Ascending aorta (tissue), 2 donors: ENCODE measurements around the gene FSTL5. TPM values are rescaled to one million over a fixed set of nuclear protein-coding genes. Genes with fewer than 3 reads are reported as not detected.

ENCODE experiments used
- DNase-seq, 2 donors: peaks; one replicate each; pipeline ENCODE4 v3.0.0-alpha.2; 2019; ENCODE audit warnings: low spot score in 2 of 2
- H3K27ac ChIP-seq, 2 donors: fragments of 200-600 bp; sonication (generic); one replicate each; pipeline ENCODE4 v1.5.1; 2016 to 2017; ENCODE audit warnings: mild to moderate bottlenecking in 1 of 2
- H3K27me3 ChIP-seq: fragments of 200-600 bp; sonication (generic); one replicate; pipeline ENCODE4 v1.5.1; 2017
- H3K36me3 ChIP-seq, 2 donors: fragments of 200-600 bp; sonication (generic); one replicate each; pipeline ENCODE4 v1.5.1; 2016
- H3K4me1 ChIP-seq, 2 donors: fragments of 200-600 bp; sonication (generic); one replicate each; pipeline ENCODE4 v1.5.1; 2016 to 2017; ENCODE audit warnings: mild to moderate bottlenecking in 1 of 2
- H3K4me3 ChIP-seq, 2 donors: fragments of 200-600 bp; sonication (generic); one replicate each; pipeline ENCODE4 v1.5.1; 2016 to 2017; ENCODE audit warnings: mild to moderate bottlenecking in 1 of 2
- H3K9me3 ChIP-seq, 2 donors: fragments of 200-600 bp; sonication (generic); one replicate each; pipeline ENCODE4 v1.5.1; 2016
- intact Hi-C: fragments of 100-400 bp; cut with DNase I; formaldehyde crosslinking; loops from one replicate; pipeline ENCODE4 v1.15.1; 2023
- total RNA-seq: library from RNA; depleted of rRNA; stranded (reverse); fragments of >200 nt; gene quantifications from one replicate; pipeline ENCODE4 v1.1.0, GENCODE V29; 2016
- TF ChIP-seq, protein P1 (sequence below), 3 experiments: fragments of 200-600 bp in 2 of 3; fragments of 450-650 bp in 1 of 3; sonication (generic) in 2 of 3; IDR thresholded peaks; one replicate each; pipeline ENCODE4 v1.5.1; 2016 to 2019; ENCODE audit warnings: antibody characterized with exemption in 3 of 3, mild to moderate bottlenecking in 1 of 3, moderate library complexity in 1 of 3

Gene FSTL5
- total RNA-seq, 1 donor from 2014 or later = not detected

DNA sequence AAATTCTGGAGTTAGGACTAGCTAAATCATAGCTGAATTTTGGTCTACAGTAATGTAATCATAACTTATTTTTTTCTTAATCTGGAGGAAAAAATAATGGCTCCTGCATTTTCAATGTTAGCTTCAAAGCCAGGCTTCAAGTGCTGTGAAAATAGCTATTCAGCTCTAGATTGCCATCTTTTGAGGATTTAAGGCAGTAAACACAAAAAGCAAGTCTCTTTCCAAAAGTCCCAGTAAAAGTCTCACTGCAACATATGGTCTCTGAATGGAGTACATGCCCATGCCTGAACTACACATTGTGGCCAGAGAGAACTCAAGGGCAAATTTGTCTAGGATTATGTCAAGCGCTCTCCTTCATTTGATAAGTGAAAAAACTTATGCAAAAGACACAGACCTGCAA is 720.9 kb downstream of the FSTL5 start:
- H3K4me1 ChIP-seq = no peaks in the 10 kb centered on the region
- H3K27me3 ChIP-seq = no peaks in the 10 kb centered on the region
- no peak overlapping the region for H3K4me3 ChIP-seq
- TF ChIP-seq, protein P1, sequence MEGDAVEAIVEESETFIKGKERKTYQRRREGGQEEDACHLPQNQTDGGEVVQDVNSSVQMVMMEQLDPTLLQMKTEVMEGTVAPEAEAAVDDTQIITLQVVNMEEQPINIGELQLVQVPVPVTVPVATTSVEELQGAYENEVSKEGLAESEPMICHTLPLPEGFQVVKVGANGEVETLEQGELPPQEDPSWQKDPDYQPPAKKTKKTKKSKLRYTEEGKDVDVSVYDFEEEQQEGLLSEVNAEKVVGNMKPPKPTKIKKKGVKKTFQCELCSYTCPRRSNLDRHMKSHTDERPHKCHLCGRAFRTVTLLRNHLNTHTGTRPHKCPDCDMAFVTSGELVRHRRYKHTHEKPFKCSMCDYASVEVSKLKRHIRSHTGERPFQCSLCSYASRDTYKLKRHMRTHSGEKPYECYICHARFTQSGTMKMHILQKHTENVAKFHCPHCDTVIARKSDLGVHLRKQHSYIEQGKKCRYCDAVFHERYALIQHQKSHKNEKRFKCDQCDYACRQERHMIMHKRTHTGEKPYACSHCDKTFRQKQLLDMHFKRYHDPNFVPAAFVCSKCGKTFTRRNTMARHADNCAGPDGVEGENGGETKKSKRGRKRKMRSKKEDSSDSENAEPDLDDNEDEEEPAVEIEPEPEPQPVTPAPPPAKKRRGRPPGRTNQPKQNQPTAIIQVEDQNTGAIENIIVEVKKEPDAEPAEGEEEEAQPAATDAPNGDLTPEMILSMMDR (IDR thresholded peaks at IDR 0.05) = no peak
- no peaks in the 10 kb centered on the region for H3K36me3 ChIP-seq
- DNase-seq = no peak
- intact Hi-C loops = no loop called here
- no peaks in the 10 kb centered on the region for H3K9me3 ChIP-seq
- H3K27ac ChIP-seq = no peak overlapping the region

DNA sequence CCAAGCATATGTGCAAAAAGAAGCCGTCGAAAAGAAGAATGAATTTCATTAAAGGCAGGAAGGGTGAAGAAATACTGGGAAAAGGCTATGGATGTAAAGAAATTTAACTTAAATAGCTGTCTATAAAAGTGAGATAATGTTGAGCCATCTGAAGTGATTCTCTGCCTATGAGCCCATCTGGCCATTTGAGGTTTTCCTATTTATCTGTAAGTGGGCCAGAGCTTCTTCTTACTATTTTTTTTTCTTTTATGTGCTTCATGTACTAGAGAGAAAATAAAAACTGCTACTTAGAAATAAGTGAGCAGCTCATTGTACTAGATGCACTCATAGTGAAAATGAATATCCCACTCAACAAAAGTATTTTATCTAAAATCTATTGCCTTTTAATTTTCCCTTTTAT is 725.7 kb downstream of the FSTL5 start:
- Histone ChIP-seq H3K4me1 (no peaks in the 10 kb centered on the region), H3K27ac (no peak overlapping the region), H3K27me3 (no peaks in the 10 kb centered on the region), H3K4me3 (no peak overlapping the region), H3K9me3 (no peaks in the 10 kb centered on the region), H3K36me3 (no peaks in the 10 kb centered on the region)
- DNase-seq = no peak
- TF ChIP-seq, protein P1 (IDR thresholded peaks at IDR 0.05) = no peak
- intact Hi-C loops = no loop called here

- Histone ChIP-seq H3K27ac (no peak overlapping the region), H3K9me3 (no peaks in the 10 kb centered on the region), H3K36me3 (no peaks in the 10 kb centered on the region), H3K4me3 (no peak overlapping the region), H3K27me3 (no peaks in the 10 kb centered on the region), H3K4me1 (no peaks in the 10 kb centered on the region)
- intact Hi-C loops = no loop called here
- DNase-seq = no peak
- TF ChIP-seq, protein P1 (IDR thresholded peaks at IDR 0.05) = no peak
Observed at GRCh38 chr4:161428180-161428965, 735.4 kb downstream of the FSTL5 start.

DNA sequence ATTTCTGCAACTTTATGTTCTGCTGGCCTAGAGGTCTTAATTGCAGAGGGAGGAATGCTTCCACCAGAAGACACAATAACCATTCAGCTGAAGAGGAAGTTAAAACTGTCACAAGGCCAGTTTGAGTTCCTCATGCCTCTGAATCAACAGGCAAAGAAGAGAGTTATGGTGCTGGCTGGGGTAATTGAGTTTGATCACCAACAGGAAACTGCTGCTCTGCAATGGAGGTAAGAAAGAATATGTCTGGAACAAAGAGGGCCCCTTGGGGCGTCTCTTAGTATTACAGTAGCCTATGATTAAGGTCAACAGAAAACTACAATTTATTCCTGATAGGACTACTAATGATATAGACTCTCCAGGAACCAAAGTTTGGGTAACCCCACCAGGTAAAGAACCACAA is 744.0 kb downstream of the FSTL5 start:
- Histone ChIP-seq H3K27me3 (no peaks in the 10 kb centered on the region), H3K36me3 (no peaks in the 10 kb centered on the region), H3K4me3 (no peak overlapping the region), H3K9me3 (no peaks in the 10 kb centered on the region), H3K4me1 (no peaks in the 10 kb centered on the region), H3K27ac (no peak overlapping the region)
- intact Hi-C loops = no loop called here
- TF ChIP-seq, protein P1 (IDR thresholded peaks at IDR 0.05) = no peak
- DNase-seq = no peak

- Histone ChIP-seq H3K4me1 (no peaks in the 10 kb centered on the region), H3K4me3 (no peak overlapping the region), H3K27me3 (no peaks in the 10 kb centered on the region), H3K9me3 (no peaks in the 10 kb centered on the region), H3K36me3 (no peaks in the 10 kb centered on the region), H3K27ac (no peak overlapping the region)
- DNase-seq = no peak
- TF ChIP-seq, protein P1 (IDR thresholded peaks at IDR 0.05) = no peak
- intact Hi-C loops = no loop called here
Observed at GRCh38 chr4:161411901-161412300, 751.9 kb downstream of the FSTL5 start.
